DND-41 (cell line): ENCODE measurements around the gene DHRS11.

Source experiments
- ATAC-seq: fragments of 200-7000 bp; cut with Tn5 transposase; 3 replicates; pipeline ENCODE4 v1.9.1; 2021; ENCODE audit warnings: low read depth; ENCODE audit not compliant: insufficient read depth
- DNase-seq: peaks from one replicate; pipeline ENCODE4 v3.0.0-alpha.2; 2020
- H2AFZ ChIP-seq: 2 replicates; pipeline ENCODE4 v1.6.0; 2012; ENCODE audit warnings: low read depth, low read length
- H3K27ac ChIP-seq: 2 replicates; pipeline ENCODE4 v1.5.1; 2012; ENCODE audit warnings: low read length, inconsistent platforms
- H3K27me3 ChIP-seq: fragments of 200-600 bp; sonication (generic); 2 replicates; pipeline ENCODE4 v1.6.0; 2012; ENCODE audit warnings: low read length, mild to moderate bottlenecking, inconsistent platforms; ENCODE audit not compliant: insufficient read depth, poor library complexity
- H3K36me3 ChIP-seq: 2 replicates; pipeline ENCODE4 v1.5.1; 2012; ENCODE audit warnings: low read length, inconsistent platforms; ENCODE audit not compliant: insufficient read depth
- H3K4me1 ChIP-seq: 2 replicates; pipeline ENCODE4 v1.5.1; 2012; ENCODE audit warnings: mild to moderate bottlenecking, low read length; ENCODE audit not compliant: insufficient read depth
- H3K4me2 ChIP-seq: 2 replicates; pipeline ENCODE4 v1.6.0; 2012; ENCODE audit warnings: mild to moderate bottlenecking, moderate library complexity, low read length, inconsistent platforms; ENCODE audit not compliant: insufficient read depth
- H3K4me3 ChIP-seq, 2 experiments: fragments of 200-600 bp in 1 of 2; shearing (Covaris generic) in 1 of 2; 2 replicates each; pipeline ENCODE4 v1.5.1; 2012 to 2016; ENCODE audit warnings: inconsistent platforms in 2 of 2, low read length in 2 of 2, mild to moderate bottlenecking in 2 of 2, low read depth in 1 of 2, moderate library complexity in 1 of 2
- H3K79me2 ChIP-seq: 2 replicates; pipeline ENCODE4 v1.6.0; 2012; ENCODE audit warnings: low read length, inconsistent platforms; ENCODE audit not compliant: insufficient read depth
- H3K9ac ChIP-seq: 2 replicates; pipeline ENCODE4 v1.6.0; 2012; ENCODE audit warnings: low read depth, mild to moderate bottlenecking, inconsistent platforms, low read length, moderate library complexity
- H3K9me3 ChIP-seq: 2 replicates; pipeline ENCODE4 v1.5.1; 2012; ENCODE audit warnings: low read length, moderate library complexity, mild to moderate bottlenecking, inconsistent platforms; ENCODE audit not compliant: insufficient read depth, severe bottlenecking
- H4K20me1 ChIP-seq: 2 replicates; pipeline ENCODE4 v1.6.0; 2012; ENCODE audit warnings: low read length; ENCODE audit not compliant: insufficient read depth
- EZH2 ChIP-seq: IDR thresholded peaks from 3 replicates; pipeline ENCODE4 v1.6.1; 2012; ENCODE audit warnings: borderline replicate concordance, low read depth, mild to moderate bottlenecking, moderate library complexity, low read length, inconsistent platforms; ENCODE audit not compliant: severe bottlenecking
- TF ChIP-seq, protein P1 (sequence below): IDR thresholded peaks from 2 replicates; pipeline ENCODE4 v1.5.1; 2012; ENCODE audit warnings: borderline replicate concordance, low read length, moderate library complexity, mild to moderate bottlenecking; ENCODE audit not compliant: poor library complexity, severe bottlenecking; ENCODE audit errors: extremely low read depth

DHRS11 gene

DNA sequence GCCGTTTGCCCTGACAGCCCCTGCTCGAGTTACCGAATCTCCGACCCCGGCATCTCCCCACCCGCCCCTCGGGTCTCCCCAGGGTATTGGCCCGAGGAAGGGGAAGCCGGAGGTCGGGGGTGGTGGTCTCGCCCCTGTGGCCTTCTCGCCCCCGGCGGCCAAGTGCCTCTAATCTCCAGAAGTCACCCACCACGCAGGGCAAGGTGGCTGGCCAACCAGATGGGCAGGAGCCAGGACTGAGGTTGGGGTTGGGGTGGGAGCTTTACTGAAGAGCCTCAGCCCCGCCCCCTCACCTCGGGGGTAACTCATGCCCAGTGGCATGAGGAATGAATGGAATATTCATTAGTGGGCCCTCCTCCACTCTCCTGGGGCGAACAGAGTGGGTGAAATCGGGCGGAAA is 637 bp downstream of the DHRS11 start:
- DNase-seq = no peak
- Histone ChIP-seq H3K4me3 (peak overlapping the region; percentile 62 to 83; a peak in 3 of 4 replicates), H3K27me3 (no peaks in the 10 kb centered on the region), H3K9me3 (no peaks in the 10 kb centered on the region), H3K79me2 (peaks cover 6% of the 10 kb centered on the region; the same call in 1 of the 2 replicates), H3K4me1 (peaks cover 24% of the 10 kb centered on the region), H4K20me1 (peaks cover 3% of the 10 kb centered on the region; the same call in 1 of the 2 replicates), H3K36me3 (peaks cover 26% of the 10 kb centered on the region), H3K9ac (peak overlapping the region; percentile 75), H3K27ac (no peak overlapping the region; the same call in 1 of the 2 replicates), H2AFZ (peak overlapping the region; percentile 85), H3K4me2 (peak overlapping the region; percentile 84)
- ATAC-seq = 0 out of 3 replicates have a peak, but pooled peaks have one; percentile 2
- no peak for TF ChIP-seq EZH2
- TF ChIP-seq, protein P1, sequence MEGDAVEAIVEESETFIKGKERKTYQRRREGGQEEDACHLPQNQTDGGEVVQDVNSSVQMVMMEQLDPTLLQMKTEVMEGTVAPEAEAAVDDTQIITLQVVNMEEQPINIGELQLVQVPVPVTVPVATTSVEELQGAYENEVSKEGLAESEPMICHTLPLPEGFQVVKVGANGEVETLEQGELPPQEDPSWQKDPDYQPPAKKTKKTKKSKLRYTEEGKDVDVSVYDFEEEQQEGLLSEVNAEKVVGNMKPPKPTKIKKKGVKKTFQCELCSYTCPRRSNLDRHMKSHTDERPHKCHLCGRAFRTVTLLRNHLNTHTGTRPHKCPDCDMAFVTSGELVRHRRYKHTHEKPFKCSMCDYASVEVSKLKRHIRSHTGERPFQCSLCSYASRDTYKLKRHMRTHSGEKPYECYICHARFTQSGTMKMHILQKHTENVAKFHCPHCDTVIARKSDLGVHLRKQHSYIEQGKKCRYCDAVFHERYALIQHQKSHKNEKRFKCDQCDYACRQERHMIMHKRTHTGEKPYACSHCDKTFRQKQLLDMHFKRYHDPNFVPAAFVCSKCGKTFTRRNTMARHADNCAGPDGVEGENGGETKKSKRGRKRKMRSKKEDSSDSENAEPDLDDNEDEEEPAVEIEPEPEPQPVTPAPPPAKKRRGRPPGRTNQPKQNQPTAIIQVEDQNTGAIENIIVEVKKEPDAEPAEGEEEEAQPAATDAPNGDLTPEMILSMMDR = no peak

DNA sequence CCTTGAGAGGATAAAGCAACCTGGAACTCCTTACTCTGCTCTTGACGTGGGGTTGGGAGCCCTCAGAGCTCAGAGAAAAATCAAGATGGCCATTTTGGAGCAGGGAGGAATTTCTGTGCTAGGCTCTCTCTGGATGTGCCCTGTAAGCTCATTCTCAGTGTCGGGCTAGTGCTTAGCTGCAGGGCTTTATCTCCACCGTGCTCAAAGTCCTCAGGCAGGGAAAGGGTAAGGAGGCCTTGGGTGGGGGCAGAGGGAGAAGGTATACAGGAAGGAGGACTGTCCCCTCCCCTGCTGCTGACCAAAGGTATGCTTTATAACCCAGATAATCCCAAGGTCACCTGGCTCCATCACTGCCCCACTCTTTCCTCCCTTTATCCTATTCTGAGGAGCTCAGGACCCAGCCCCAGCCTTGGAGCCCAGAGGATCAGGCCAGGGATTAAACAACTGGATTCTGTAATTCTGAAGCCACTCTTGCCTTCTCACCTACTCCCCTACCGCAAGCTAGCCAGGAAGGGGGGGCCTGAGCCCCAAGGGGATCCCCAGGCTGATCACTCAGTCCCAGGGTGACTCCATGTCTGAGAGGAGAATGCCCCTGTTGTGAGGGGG is 1.1 kb downstream of the DHRS11 start:
- no peaks in the 10 kb centered on the region for H3K9me3 ChIP-seq
- H2AFZ ChIP-seq = no peak overlapping the region
- ATAC-seq = no peak
- H3K9ac ChIP-seq = peak overlapping the region; percentile 75
- peak overlapping the region; percentile 62 to 83; a peak in 3 of 4 replicates for H3K4me3 ChIP-seq
- no peak overlapping the region; the same call in 1 of the 2 replicates for H3K27ac ChIP-seq
- H3K27me3 ChIP-seq = no peaks in the 10 kb centered on the region
- H3K4me1 ChIP-seq = peaks cover 24% of the 10 kb centered on the region
- TF ChIP-seq EZH2 = no peak
- TF ChIP-seq, protein P1 = no peak
- peaks cover 6% of the 10 kb centered on the region; the same call in 1 of the 2 replicates for H3K79me2 ChIP-seq
- peaks cover 3% of the 10 kb centered on the region; the same call in 1 of the 2 replicates for H4K20me1 ChIP-seq
- H3K36me3 ChIP-seq = peaks cover 21% of the 10 kb centered on the region
- DNase-seq = no peak
- peak overlapping the region; percentile 84 for H3K4me2 ChIP-seq

DNA sequence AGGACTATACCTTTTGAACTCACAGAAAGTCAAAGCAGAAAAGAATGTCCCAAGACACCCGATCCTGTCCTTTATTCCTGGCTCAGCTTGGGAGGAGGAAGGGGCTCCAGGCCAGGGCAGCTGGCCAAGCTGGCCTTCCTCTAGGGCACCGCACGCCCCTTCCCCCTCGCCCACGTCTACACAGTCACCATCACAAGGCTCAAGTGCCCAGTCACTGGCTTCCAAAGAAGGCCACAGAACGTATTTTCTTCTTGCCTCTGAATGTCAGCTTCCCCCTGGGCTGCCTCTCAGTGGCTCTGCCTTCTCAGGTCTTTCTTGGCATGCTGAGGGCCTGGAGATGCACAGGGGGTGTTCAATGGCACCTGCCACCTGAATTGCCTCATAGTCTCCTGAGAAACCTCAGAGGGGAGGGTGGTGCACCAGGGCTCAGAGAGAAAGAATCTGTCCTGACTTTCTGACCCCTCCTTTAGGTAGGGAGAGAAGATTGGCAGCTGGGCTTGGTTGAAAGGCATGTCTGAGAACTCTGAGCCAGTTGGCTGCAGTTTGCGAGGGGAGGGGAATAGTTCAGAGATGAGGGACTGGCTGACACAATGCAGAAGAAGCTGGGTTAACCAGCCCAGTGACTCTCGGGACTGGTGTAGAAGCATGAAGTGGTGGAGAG is 2.1 kb downstream of the DHRS11 start:
- H3K4me2 ChIP-seq = no peak overlapping the region
- no peak overlapping the region for H3K27ac ChIP-seq
- peaks cover 17% of the 10 kb centered on the region; the same call in 1 of the 2 replicates for H3K36me3 ChIP-seq
- H4K20me1 ChIP-seq = peaks cover 3% of the 10 kb centered on the region; the same call in 1 of the 2 replicates
- H3K9me3 ChIP-seq = no peaks in the 10 kb centered on the region
- no peak overlapping the region for H3K9ac ChIP-seq
- peaks cover 6% of the 10 kb centered on the region; the same call in 1 of the 2 replicates for H3K79me2 ChIP-seq
- H3K4me3 ChIP-seq = no peak overlapping the region
- no peaks in the 10 kb centered on the region for H3K27me3 ChIP-seq
- no peak overlapping the region for H2AFZ ChIP-seq
- DNase-seq (no peak), ATAC-seq (no peak)
- peaks cover 24% of the 10 kb centered on the region for H3K4me1 ChIP-seq
- TF ChIP-seq, protein P1 = no peak
- TF ChIP-seq EZH2 = no peak
